Heart right ventricle (tissue), 16 donors: Measurements from ENCODE around the gene KIF7. TPM values are rescaled to one million over a fixed set of nuclear protein-coding genes. Genes with fewer than 3 reads are reported as not detected.

Source experiments
- ATAC-seq, 8 donors: fragments of 200-7000 bp; cut with Tn5 transposase; one replicate each; pipeline ENCODE4 v1.9.1; 2020; ENCODE audit warnings: mild to moderate bottlenecking in 8 of 8, moderate library complexity in 8 of 8, moderate number of reproducible peaks in 1 of 8
- DNase-seq, 2 donors: peaks; one replicate each; pipeline ENCODE4 v3.0.0-alpha.2; 2020
- H3K27ac ChIP-seq, 10 donors: fragments of 200-600 bp; sonication (generic) in 2 of 10; one replicate each; pipeline versions ENCODE4 v1.5.0 to v1.8.0; 2020 to 2022; ENCODE audit warnings: mild to moderate bottlenecking in 3 of 10
- H3K27me3 ChIP-seq, 7 donors: fragments of 200-600 bp; one replicate each; pipeline ENCODE4 v1.8.0; 2021 to 2022; ENCODE audit warnings: mild to moderate bottlenecking in 2 of 7
- H3K36me3 ChIP-seq, 9 donors: fragments of 200-600 bp; sonication (generic) in 1 of 9; one replicate each; pipeline versions ENCODE4 v1.5.0 to v1.8.0; 2020 to 2022; ENCODE audit warnings: mild to moderate bottlenecking in 2 of 9
- H3K4me1 ChIP-seq, 9 donors: fragments of 200-600 bp; sonication (generic) in 1 of 9; one replicate each; pipeline versions ENCODE4 v1.5.0 to v1.8.0; 2020 to 2022; ENCODE audit warnings: mild to moderate bottlenecking in 4 of 9
- H3K4me3 ChIP-seq, 10 donors: fragments of 200-600 bp; sonication (generic) in 2 of 10; one replicate each; pipeline versions ENCODE4 v1.5.0 to v1.8.0; 2020 to 2022; ENCODE audit warnings: mild to moderate bottlenecking in 7 of 10, moderate library complexity in 2 of 10
- H3K9me3 ChIP-seq, 11 donors: fragments of 200-600 bp in 10 of 11; sonication (generic) in 2 of 11; one replicate each; pipeline versions ENCODE4 v1.5.0 to v1.8.0; 2013 to 2022; ENCODE audit warnings: mild to moderate bottlenecking in 2 of 11, control low read depth in 1 of 11, moderate library complexity in 1 of 11
- CTCF ChIP-seq, 9 donors: fragments of 200-600 bp; sonication (generic) in 2 of 9; IDR thresholded peaks; one replicate each; pipeline versions ENCODE4 v1.5.0 to v1.8.0; 2021 to 2022; ENCODE audit warnings: antibody characterized with exemption in 9 of 9, mild to moderate bottlenecking in 5 of 9, moderate library complexity in 1 of 9
- WGBS, 2 donors: extraction: QIAGEN DNeasy Blood & Tissue Kit; methylation state at CpG; one replicate each; pipeline ENCODE4 v1.1.7; 2013; ENCODE audit warnings: inconsistent platforms in 1 of 2; 5-methylcytosine and 5-hydroxymethylcytosine counted together
- intact Hi-C, 10 donors: fragments of 100-400 bp; cut with DNase I; formaldehyde crosslinking; loops; one replicate each; pipeline versions ENCODE4 v1.11.1 to v1.14.2; 2022
- polyA plus RNA-seq, 2 donors: library from polyadenylated mRNA; stranded (reverse); fragments of 200-250 nt; gene quantifications; one replicate each; pipeline ENCODE4 v1.2.3, GENCODE V29; 2013
- total RNA-seq, 10 donors: library from RNA; stranded (reverse); fragmentation: NEBNext Ultra II Directional in 3 of 10; extraction: Animal tissue kit (Norgen Biotek cat#: 25700) in 3 of 10; gene quantifications; one replicate each; pipeline versions ENCODE4 v1.2.1 to v1.2.4, GENCODE V29; 2021 to 2023
- donor health status: Arrhythmogenic right ventricular cardiomyopathy.
- donor health status: ischemic (EF 13 %, LVEDD 7.1; RV severe dilation, severe dysfunction).
- donor health status: healthy with polysubstance abuse.
- donor health status: DM: no; HTN: yes; CAD: no.
- donor health status: DM: no; HTN: no; CAD: no.
- donor health status: ischemic (EF 25% LVEDD 6.9; RV normal size, moderate dysfunction).
- donor health status: ischemic (EF 25% LVEDD 5.7; RV mildly dilated, moderate dysfunction).
- donor health status: healthy.
- donor health status: DM: yes; HTN: yes; CAD: no.
- donor health status: Ischemic cardiomyopathy.
- donor health status: ischemic (EF 35%, LVEDD 5.7; RV mildly dilated, moderate dysfunction).
- donor health status: nonischemic (EF 11% LVEDD 7.7; RV severe dilation, severe dysfunction).
- donor health status: DM: yes; HTN: yes; CAD: no.
- donor health status: PGD.
- donor health status: ischemic (EF 29% LVEDD 5.4; RV normal size, mild dysfunction).
- donor health status: nonischemic (EF 23%, LVEDD 6.1; RV moderate dilation, normal function).

Gene KIF7
- total and polyA plus RNA-seq, 12 donors, result 1.5 to 4.7 (median 3.1) TPM

GRCh38 chr15:89630260-89630659 is 25.0 kb downstream of the KIF7 start:
- DNase-seq (no peak), ATAC-seq (no peak)
- Histone ChIP-seq H3K36me3 (peaks cover 0 to 80% (median 19%) of the 10 kb centered on the region in 9 donors), H3K9me3 (peaks cover 0 to 6% (median 0%) of the 10 kb centered on the region in 11 donors), H3K27ac (no peak overlapping the region), H3K4me1 (no peaks in the 10 kb centered on the region), H3K27me3 (no peaks in the 10 kb centered on the region), H3K4me3 (no peak overlapping the region)
- intact Hi-C loops, result no loop called here
- WGBS, 2 donors, result 94 to 95% methylated on average over 14 of the region's 14 CpGs
- no peak for TF ChIP-seq CTCF (IDR thresholded peaks at IDR 0.05)

- TF ChIP-seq CTCF (IDR thresholded peaks at IDR 0.05), result no peak
- no peaks in the 10 kb centered on the region for H3K27me3 ChIP-seq
- H3K36me3 ChIP-seq, result peaks cover 0 to 84% (median 19%) of the 10 kb centered on the region in 9 donors
Measured at GRCh38 chr15:89629829-89630228, 25.4 kb downstream of the KIF7 start.

GRCh38 chr15:89628806-89629715 is 26.2 kb downstream of the KIF7 start:
- Histone ChIP-seq H3K27ac (no peak overlapping the region), H3K4me3 (no peak overlapping the region), H3K27me3 (no peaks in the 10 kb centered on the region), H3K36me3 (peaks cover 0 to 92% (median 19%) of the 10 kb centered on the region in 9 donors), H3K9me3 (peaks cover 0 to 6% (median 0%) of the 10 kb centered on the region in 11 donors), H3K4me1 (no peaks in the 10 kb centered on the region)
- ATAC-seq, result no peak
- 93 to 95% methylated on average over 27 to 30 of the region's 30 CpGs for WGBS, 2 donors
- intact Hi-C loops, result no loop called here
- no peak for DNase-seq
- no peak for TF ChIP-seq CTCF (IDR thresholded peaks at IDR 0.05)

More at GRCh38 chr15:89629829-89630228, 25.4 kb downstream of the KIF7 start:
- no peak overlapping the region for H3K4me3 ChIP-seq
- H3K27ac ChIP-seq, result no peak overlapping the region
- peaks cover 0 to 6% (median 0%) of the 10 kb centered on the region in 11 donors for H3K9me3 ChIP-seq
- no peak for ATAC-seq
- H3K4me1 ChIP-seq, result no peaks in the 10 kb centered on the region
- WGBS, 2 donors, result 96 to 97% methylated on average over 5 of the region's 5 CpGs
- intact Hi-C loops, result no loop called here
- DNase-seq, result no peak

- Histone ChIP-seq H3K36me3 (peaks cover 0 to 96% (median 16%) of the 10 kb centered on the region in 9 donors), H3K27ac (no peak overlapping the region), H3K4me1 (no peaks in the 10 kb centered on the region), H3K9me3 (peaks cover 0 to 2% (median 0%) of the 10 kb centered on the region in 11 donors), H3K27me3 (no peaks in the 10 kb centered on the region), H3K4me3 (no peak overlapping the region)
- intact Hi-C loops, result no loop called here
- no peak for ATAC-seq
- no peak for TF ChIP-seq CTCF (IDR thresholded peaks at IDR 0.05)
- no peak for DNase-seq
- WGBS, 2 donors, result 88% methylated on average over 21 of the region's 21 CpGs
Measured at GRCh38 chr15:89628301-89628700, 27.0 kb downstream of the KIF7 start.
